Omental fat pad (tissue), 4 donors: Measurements from ENCODE around the gene TTYH2. TPM values are rescaled to one million over a fixed set of nuclear protein-coding genes. Genes with fewer than 3 reads are reported as not detected.

ENCODE experiments used
- ATAC-seq: fragments of 150-250 bp; one replicate; pipeline ENCODE4 v1.9.1; 2016; ENCODE audit warnings: mild to moderate bottlenecking, moderate library complexity; ENCODE audit not compliant: low FRiP score
- DNase-seq: peaks from one replicate; pipeline ENCODE4 v3.0.0-alpha.2; 2019; ENCODE audit warnings: low spot score
- total RNA-seq, 4 donors: library from RNA; depleted of rRNA; stranded (reverse); fragments of >200 nt; gene quantifications; one replicate each; pipeline ENCODE4 v1.1.0, GENCODE V29; 2016
- TF ChIP-seq, protein P1 (sequence below), 3 donors: fragments of 450-650 bp; IDR thresholded peaks; one replicate each; pipeline ENCODE4 v1.5.1; 2016 to 2017; ENCODE audit warnings: antibody characterized with exemption in 3 of 3, mild to moderate bottlenecking in 3 of 3, moderate library complexity in 2 of 3

The TTYH2 gene
- total RNA-seq, 4 donors from 2014 or later = 5.9 to 9.0 (median 7.9) TPM

DNA sequence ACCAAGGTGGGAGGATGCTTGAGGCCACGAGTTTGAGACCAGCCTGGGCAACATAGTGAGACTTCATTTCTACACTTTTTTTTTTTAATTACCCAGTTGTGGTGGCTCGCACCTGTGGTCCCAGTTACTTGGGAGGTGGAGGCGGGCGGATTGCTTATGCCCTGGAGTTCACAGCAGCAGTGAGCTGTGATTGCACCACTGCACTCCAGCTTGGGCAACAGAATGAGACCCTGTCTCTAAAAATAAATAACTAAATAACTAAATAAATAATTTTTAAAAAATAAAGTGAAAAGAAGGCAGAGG lies 70.0 kb downstream of the TTYH2 start:
- ATAC-seq (no peak), DNase-seq (no peak)
- TF ChIP-seq, protein P1, sequence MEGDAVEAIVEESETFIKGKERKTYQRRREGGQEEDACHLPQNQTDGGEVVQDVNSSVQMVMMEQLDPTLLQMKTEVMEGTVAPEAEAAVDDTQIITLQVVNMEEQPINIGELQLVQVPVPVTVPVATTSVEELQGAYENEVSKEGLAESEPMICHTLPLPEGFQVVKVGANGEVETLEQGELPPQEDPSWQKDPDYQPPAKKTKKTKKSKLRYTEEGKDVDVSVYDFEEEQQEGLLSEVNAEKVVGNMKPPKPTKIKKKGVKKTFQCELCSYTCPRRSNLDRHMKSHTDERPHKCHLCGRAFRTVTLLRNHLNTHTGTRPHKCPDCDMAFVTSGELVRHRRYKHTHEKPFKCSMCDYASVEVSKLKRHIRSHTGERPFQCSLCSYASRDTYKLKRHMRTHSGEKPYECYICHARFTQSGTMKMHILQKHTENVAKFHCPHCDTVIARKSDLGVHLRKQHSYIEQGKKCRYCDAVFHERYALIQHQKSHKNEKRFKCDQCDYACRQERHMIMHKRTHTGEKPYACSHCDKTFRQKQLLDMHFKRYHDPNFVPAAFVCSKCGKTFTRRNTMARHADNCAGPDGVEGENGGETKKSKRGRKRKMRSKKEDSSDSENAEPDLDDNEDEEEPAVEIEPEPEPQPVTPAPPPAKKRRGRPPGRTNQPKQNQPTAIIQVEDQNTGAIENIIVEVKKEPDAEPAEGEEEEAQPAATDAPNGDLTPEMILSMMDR (IDR thresholded peaks at IDR 0.05) = no peak

DNA sequence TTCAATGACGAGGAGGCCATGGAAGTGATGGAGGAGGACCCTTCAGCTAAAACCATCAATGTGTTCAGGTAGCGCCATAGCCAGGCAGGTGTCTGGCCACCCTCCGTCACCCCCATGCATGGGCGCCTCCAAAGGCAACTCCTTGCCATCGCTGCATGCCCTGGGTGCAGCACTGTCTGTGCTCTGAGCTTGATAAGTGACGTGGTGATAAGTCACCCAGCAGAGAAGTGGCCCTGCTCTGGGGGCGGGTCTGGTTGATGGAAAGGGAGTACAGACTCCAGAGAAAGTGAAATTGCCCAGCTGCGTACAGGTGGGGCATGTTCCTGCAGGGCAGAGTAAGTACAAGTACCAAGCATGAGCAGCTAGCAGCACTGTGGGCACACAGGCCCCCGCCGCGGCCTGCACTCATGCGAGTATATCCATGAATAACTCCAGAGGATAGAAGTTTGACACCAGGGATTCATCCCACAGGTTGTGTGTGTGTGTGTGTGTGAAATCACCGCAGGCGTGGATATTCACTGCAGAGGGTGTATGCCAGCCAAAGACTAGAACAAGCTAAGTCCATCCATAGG lies 73.7 kb downstream of the TTYH2 start:
- TF ChIP-seq, protein P1 (IDR thresholded peaks at IDR 0.05) = no peak
- DNase-seq = no peak
- no peak for ATAC-seq

- TF ChIP-seq, protein P1 (IDR thresholded peaks at IDR 0.05) = no peak
- DNase-seq = no peak
- no peak for ATAC-seq
Measured at GRCh38 chr17:74288785-74289184, 75.4 kb downstream of the TTYH2 start.

- DNase-seq = no peak
- no peak for ATAC-seq
- TF ChIP-seq, protein P1 (IDR thresholded peaks at IDR 0.05) = no peak
Measured at GRCh38 chr17:74289688-74290087, 76.3 kb downstream of the TTYH2 start.

- TF ChIP-seq, protein P1 (IDR thresholded peaks at IDR 0.05) = no peak
- ATAC-seq (no peak), DNase-seq (no peak)
Measured at GRCh38 chr17:74290340-74290739, 77.0 kb downstream of the TTYH2 start.

DNA sequence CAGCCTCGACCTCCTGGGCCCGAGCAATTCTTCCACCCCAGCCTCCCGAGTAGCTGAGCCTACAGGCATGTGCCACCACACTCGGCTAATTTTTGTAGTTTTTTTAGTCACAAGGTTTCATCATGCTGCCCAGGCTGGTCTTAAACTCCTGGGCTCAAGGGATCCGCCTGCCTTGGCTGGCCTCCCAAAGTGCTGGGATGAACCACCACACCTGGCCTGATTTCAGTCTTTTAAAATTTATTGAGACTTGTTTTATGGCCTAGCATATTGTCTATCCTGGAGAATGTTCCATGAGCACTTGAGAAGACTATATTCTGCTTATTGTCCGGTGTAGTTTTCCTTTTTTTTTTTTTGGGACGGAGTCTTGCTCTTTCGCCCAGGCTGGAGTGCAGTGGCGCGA lies 79.1 kb downstream of the TTYH2 start:
- no peak for DNase-seq
- TF ChIP-seq, protein P1 (IDR thresholded peaks at IDR 0.05) = no peak
- ATAC-seq = no peak

DNA sequence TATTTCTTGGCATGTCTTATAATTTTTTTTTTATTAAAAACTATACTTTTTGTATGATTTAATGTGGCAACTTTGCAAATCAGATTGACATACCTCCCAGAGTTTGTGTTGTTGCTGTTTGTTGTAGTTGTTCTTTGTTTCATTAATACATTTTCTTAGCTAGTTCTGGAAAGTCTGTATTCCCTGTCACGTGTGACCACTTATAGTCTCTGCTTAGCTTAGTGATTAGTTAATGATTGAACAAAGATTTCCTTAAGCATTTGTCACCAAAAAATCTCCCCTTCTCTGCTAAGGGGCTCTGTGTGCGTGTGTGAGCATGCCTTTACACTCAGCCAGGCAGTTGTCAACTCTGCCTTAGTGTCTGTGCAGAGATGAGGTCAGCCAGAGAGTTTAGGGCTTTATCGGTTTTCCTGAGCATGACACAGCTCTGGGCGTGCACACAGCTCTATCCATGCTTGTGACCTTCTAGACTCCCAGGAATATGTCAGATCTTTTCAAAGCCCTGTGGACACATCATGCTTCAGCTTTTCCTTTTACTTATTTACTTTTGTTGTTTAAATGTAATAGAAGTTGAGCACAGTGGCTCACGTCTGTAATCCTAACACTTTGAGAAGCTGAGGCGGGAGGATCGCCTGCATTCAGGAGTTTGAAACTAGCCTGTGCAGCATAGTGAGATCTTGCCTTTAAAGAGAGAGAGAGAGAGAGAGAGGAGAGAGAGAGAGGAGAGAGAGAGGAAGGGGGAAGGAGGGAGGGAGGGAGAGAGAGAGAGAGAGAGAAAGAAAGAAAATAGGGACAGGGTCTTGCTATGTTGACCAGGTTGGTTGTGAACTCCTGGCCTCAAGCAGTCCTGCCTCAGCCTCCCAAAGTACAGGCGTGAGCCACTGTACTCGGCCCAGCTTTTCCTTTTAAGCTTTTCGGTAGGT lies 82.5 kb downstream of the TTYH2 start:
- TF ChIP-seq, protein P1 (IDR thresholded peaks at IDR 0.05) = no peak
- ATAC-seq (no peak), DNase-seq (no peak)
